Fibroblast of lung (primary cell): ENCODE measurements around the gene EFNB3. TPM values are rescaled to one million over a fixed set of nuclear protein-coding genes. Genes with fewer than 3 reads are reported as not detected.
A peak's percentile ranks its signal among the peaks of the same experiment; 100 is the strongest.

ENCODE experiments used
- DNase-seq, 2 donors: peaks; one replicate each; pipeline versions ENCODE4 v3.0.0 to v3.0.0-alpha.2; 2010; ENCODE audit warnings: low read depth in 2 of 2
- H2AFZ ChIP-seq: 2 replicates; pipeline ENCODE4 v1.5.1; 2012; ENCODE audit warnings: low read length, control low read depth, inconsistent platforms
- H3K27ac ChIP-seq: 2 replicates; pipeline ENCODE4 v1.5.1; 2011; ENCODE audit warnings: low read length, control low read depth; ENCODE audit not compliant: insufficient read depth
- H3K27me3 ChIP-seq: 2 replicates; pipeline ENCODE4 v1.5.1; 2011; ENCODE audit warnings: mild to moderate bottlenecking, low read length; ENCODE audit not compliant: control insufficient read depth, insufficient read depth
- H3K36me3 ChIP-seq: 2 replicates; pipeline ENCODE4 v1.5.1; 2011; ENCODE audit warnings: low read length; ENCODE audit not compliant: control insufficient read depth, insufficient read depth
- H3K4me1 ChIP-seq: 2 replicates; pipeline ENCODE4 v1.5.1; 2011; ENCODE audit warnings: low read length; ENCODE audit not compliant: control insufficient read depth, insufficient read depth; ENCODE audit errors: extremely low read depth
- H3K4me2 ChIP-seq: 2 replicates; pipeline ENCODE4 v1.5.1; 2011; ENCODE audit warnings: low read length, control low read depth; ENCODE audit not compliant: insufficient read depth; ENCODE audit errors: extremely low read depth
- H3K4me3 ChIP-seq, 4 experiments: fragments of 200-600 bp in 1 of 4; sonication (generic) in 1 of 4; replicated peaks in 1 of 4; 2 replicates each; pipeline ENCODE4 v1.5.1; 2011 to 2016; ENCODE audit warnings: low read length in 4 of 4, low read depth in 3 of 4, mild to moderate bottlenecking in 3 of 4, control low read depth in 2 of 4, inconsistent platforms in 1 of 4, mixed read lengths in 1 of 4; ENCODE audit not compliant: insufficient read depth in 1 of 4; ENCODE audit errors: control extremely low read depth in 1 of 4
- H3K79me2 ChIP-seq: 2 replicates; pipeline ENCODE4 v1.5.1; 2012; ENCODE audit warnings: mild to moderate bottlenecking, low read length, inconsistent platforms; ENCODE audit not compliant: control insufficient read depth, insufficient read depth
- H3K9ac ChIP-seq: 2 replicates; pipeline ENCODE4 v1.5.1; 2011; ENCODE audit warnings: mild to moderate bottlenecking, low read length, control low read depth; ENCODE audit not compliant: insufficient read depth
- H3K9me3 ChIP-seq: 2 replicates; pipeline ENCODE4 v1.5.1; 2012; ENCODE audit warnings: low read depth, low read length; ENCODE audit not compliant: control insufficient read depth, insufficient read depth
- H4K20me1 ChIP-seq: 2 replicates; pipeline ENCODE4 v1.5.1; 2011; ENCODE audit warnings: low read length; ENCODE audit not compliant: control insufficient read depth, insufficient read depth; ENCODE audit errors: extremely low read depth
- CTCF ChIP-seq, 2 donors: IDR thresholded peaks in 1 of 2; conservative IDR thresholded peaks in 1 of 2; 1 replicate in 1 of 2; 2 replicates in 1 of 2; pipeline ENCODE4 v1.5.1; 2011 to 2012; ENCODE audit warnings: low read length in 2 of 2, control low read depth in 1 of 2, inconsistent platforms in 1 of 2, low read depth in 1 of 2, mild to moderate bottlenecking in 1 of 2
- EZH2 ChIP-seq: IDR thresholded peaks from 2 replicates; pipeline ENCODE4 v1.5.1; 2012; ENCODE audit warnings: low read length, control low read depth, mild to moderate bottlenecking; ENCODE audit errors: missing control alignments
- polyA plus RNA-seq, 2 donors: library from polyadenylated mRNA; depleted of rRNA in 1 of 2; stranded (reverse) in 1 of 2; unstranded in 1 of 2; fragments of >200 nt; gene quantifications; 2 replicates each; pipeline ENCODE4 v1.2.1, GENCODE V29; 2011 to 2012; ENCODE audit warnings: missing spikeins in 1 of 2
- total RNA-seq: library from RNA; depleted of rRNA; stranded (reverse); fragments of >200 nt; gene quantifications from 2 replicates; pipeline ENCODE4 v1.2.1, GENCODE V29; 2014

EFNB3 gene
- total and polyA plus RNA-seq, 2 donors (not counting 1 experiment from before 2014, with no cell fraction given): 0.33 to 3.7 TPM

GRCh38 chr17:7740481-7741001, 35.5 kb downstream of the EFNB3 start:
- Histone ChIP-seq H3K9ac (no peak overlapping the region), H3K27ac (no peak overlapping the region), H3K4me3 (no peak overlapping the region), H4K20me1 (no peaks in the 10 kb centered on the region), H3K4me1 (no peaks in the 10 kb centered on the region), H3K9me3 (no peaks in the 10 kb centered on the region), H3K4me2 (peak overlapping the region; percentile 8), H3K79me2 (no peaks in the 10 kb centered on the region), H3K27me3 (peaks cover 32% of the 10 kb centered on the region), H3K36me3 (no peaks in the 10 kb centered on the region), H2AFZ (no peak overlapping the region)
- no peak for DNase-seq
- peak; percentile 46 for TF ChIP-seq EZH2
- TF ChIP-seq CTCF (conservative IDR thresholded peaks at IDR 0.05 in 1 of 2, IDR thresholded peaks at IDR 0.05 in 1 of 2; ENCODE audit: low read depth in 1 of 2, low read length in 2 of 2): no peak

GRCh38 chr17:7742729-7743128, 37.7 kb downstream of the EFNB3 start:
- Histone ChIP-seq H2AFZ (no peak overlapping the region), H3K27ac (no peak overlapping the region), H3K9me3 (no peaks in the 10 kb centered on the region), H4K20me1 (no peaks in the 10 kb centered on the region), H3K4me3 (no peak overlapping the region), H3K4me1 (peaks cover 10% of the 10 kb centered on the region), H3K4me2 (no peak overlapping the region), H3K27me3 (peaks cover 23% of the 10 kb centered on the region), H3K79me2 (no peaks in the 10 kb centered on the region), H3K9ac (no peak overlapping the region), H3K36me3 (no peaks in the 10 kb centered on the region)
- DNase-seq: no peak
- TF ChIP-seq EZH2 (no peak), CTCF (conservative IDR thresholded peaks at IDR 0.05 in 1 of 2, IDR thresholded peaks at IDR 0.05 in 1 of 2; ENCODE audit: low read depth in 1 of 2, low read length in 2 of 2) (no peak)

DNA sequence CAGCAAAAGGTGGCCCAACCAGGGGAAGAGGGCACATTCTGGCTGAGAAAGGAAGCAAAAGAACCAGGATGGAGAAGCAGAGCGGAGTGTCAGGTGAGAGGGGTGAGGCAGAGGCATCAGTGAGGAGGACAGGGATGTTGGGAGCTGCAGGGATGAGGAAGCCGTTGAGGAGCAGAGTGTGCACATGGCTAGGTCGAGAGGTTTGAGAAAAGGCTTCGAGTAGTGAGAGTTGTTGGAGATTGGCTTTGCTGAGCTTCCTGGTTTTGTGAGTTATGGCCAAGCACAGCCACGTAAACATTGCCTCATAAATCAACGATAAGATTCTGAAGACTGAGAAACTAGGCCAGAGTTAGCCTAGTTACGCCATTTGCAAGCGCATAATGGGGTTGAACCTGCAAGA, 39.4 kb downstream of the EFNB3 start:
- H3K9me3 ChIP-seq: no peaks in the 10 kb centered on the region
- H3K4me2 ChIP-seq: no peak overlapping the region
- no peak overlapping the region for H3K9ac ChIP-seq
- H3K4me3 ChIP-seq: no peak overlapping the region
- H4K20me1 ChIP-seq: no peaks in the 10 kb centered on the region
- peaks cover 15% of the 10 kb centered on the region for H3K4me1 ChIP-seq
- H3K27ac ChIP-seq: no peak overlapping the region
- H3K79me2 ChIP-seq: no peaks in the 10 kb centered on the region
- peak overlapping the region; percentile 55 for H2AFZ ChIP-seq
- no peak for DNase-seq
- TF ChIP-seq CTCF (conservative IDR thresholded peaks at IDR 0.05 in 1 of 2, IDR thresholded peaks at IDR 0.05 in 1 of 2; ENCODE audit: low read depth in 1 of 2, low read length in 2 of 2) (no peak), EZH2 (no peak)
- H3K36me3 ChIP-seq: no peaks in the 10 kb centered on the region
- peaks cover 13% of the 10 kb centered on the region for H3K27me3 ChIP-seq
